HG03469 (cell line): ENCODE measurements around the gene HPCA.
"Not testable (repeated sequence)": the region's sequence is repeated elsewhere in the genome, so short reads cannot be mapped to it uniquely, and the experiment has no call there.

Experiments used
- ATAC-seq: cut with Tn5 transposase; IDR thresholded peaks from one replicate; pipeline ENCODE4 v1.9.1; 2021; ENCODE audit warnings: mild to moderate bottlenecking, moderate library complexity, moderate number of reproducible peaks; ENCODE audit not compliant: unreplicated experiment

Gene HPCA

DNA sequence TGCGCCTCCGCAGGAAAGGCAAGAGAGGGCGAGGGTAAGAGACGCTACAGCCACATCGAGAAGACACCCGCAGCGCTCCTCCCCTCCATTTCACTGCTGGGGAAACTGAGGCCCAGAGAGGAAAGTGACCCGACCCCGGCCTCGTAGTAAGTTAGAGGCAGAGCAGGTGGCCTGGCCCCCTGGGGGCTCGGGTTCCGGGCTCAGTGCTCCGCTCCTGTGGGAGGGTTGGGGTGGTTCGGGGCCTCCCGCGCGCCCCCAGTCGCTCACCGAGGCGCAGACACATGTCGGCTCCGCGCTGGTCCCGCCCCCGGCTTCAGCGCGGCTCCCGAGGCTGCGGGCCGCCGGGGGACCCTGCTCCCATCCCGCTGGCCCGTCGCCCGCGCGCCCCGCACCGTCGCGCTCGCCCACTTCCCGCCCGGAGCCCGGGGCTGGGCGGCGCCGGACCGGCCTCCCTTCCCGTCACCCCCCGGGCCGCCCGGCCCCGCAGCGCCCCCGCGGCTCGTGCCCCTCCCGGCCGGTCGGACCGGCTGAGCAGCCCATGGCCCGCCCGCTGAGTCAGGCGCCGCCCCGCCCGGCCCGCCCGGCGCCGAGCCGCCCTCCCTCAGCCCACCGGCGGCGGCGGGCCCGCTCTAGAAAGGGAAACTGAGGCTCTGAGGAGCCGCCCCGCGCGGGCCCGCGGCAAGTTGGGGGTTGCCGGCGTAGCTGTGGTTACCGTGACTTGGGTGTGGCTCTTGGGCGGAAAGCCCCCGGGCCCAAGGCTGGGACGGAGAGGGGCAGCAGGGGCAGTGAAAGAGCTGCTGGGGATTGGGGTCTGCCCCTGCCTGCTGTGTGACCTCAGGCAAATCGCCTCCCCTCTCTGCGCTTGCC lies 14.9 kb downstream of the HPCA start, which contains the start of gene TMEM54:
Gene TMEM54 (minus strand): TSS at position 434 of the 867 bp plus-strand sequence. CDS start 151 bp downstream, at position 283.
- no peak for ATAC-seq

DNA sequence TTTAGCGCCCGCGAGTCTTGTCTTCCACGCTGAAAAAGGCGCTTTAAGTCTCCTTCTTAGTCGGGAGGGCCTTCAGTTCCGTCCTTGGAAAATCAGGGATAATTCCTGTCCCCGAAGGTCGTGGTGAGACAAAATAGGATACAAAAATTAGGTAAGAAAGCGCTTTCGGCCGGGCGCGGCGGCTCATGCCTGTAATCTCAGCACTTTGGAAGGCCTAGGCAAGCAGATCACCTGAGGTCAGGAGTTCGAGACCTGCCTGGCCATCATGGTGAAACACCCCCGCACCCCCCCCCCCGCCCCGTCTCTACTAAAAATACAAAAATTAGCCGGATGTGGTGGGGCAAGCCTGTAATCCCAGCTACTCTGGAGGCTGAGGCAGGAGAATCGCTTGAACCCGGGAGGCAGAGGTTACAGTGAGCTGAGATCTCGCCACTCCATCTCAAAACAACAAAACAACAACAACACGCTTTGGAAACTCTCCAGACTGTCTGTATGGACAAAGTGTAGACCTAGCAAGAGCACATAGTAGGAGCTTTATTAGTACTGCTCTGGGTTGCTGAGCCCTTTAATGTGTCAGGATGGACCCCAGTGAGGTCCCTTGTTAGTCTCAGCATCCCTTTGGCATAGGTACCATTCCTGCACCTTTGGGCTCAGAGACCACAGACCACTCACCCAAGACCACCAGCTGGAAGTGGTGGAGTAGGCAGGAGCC lies 15.7 kb downstream of the HPCA start:
- ATAC-seq = no peak

DNA sequence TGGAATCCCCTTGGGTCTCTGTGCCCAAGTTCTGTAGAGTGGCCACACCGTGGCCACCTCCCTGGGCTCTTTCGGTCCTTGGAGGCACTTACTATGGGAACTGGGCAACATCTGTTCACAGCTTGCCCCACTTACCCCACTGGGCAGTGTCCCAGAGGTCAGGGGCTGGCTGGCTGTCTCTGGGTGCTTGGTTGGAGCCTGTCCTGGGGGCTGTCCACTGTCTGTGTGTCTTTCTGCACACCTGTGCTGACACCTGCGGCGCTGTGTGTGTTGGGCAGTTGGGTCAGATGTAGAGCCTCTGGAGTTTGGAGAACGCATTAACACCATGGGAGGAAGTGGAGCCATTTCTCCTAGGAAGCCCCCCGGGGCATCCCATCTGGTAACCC lies 16.2 kb downstream of the HPCA start:
- ATAC-seq = no peak

DNA sequence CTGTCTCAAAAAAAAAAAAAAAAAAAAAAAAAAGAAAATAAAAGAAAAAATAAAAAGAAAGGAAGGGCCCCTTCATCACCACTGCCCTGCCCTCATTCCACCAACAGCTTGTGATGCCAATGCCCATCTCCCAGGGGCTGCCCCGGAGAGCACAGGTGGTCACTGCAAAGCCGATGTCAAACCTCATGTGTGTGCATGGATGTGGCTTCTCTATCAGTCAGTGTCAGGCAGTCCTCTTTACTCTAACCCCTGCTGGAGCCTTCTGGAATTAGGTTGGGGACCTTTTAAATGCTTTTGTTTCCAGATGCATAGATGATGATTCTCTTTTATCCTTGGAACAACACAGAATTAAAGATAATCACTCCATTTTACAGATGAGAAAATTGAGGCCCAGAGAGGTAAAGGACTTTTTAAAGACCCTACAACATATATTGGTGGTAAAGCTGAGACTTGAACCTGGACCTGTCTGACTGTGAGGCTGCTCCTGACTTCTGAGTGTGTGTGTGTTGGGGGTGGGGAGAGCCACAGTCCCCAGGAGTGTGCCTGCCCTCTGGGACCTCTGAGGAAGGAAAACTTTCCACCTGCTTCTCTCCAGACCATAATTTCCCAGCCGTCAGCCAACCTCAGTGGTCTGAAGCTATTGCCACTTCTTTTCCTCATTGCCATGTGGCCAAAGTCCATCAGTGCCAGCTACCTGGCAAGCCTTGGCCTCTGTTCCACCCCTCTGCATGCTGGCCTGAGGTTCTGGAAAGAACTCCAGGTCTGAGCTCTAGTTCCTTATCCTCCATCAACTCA lies 17.9 kb downstream of the HPCA start:
- ATAC-seq = no peak

DNA sequence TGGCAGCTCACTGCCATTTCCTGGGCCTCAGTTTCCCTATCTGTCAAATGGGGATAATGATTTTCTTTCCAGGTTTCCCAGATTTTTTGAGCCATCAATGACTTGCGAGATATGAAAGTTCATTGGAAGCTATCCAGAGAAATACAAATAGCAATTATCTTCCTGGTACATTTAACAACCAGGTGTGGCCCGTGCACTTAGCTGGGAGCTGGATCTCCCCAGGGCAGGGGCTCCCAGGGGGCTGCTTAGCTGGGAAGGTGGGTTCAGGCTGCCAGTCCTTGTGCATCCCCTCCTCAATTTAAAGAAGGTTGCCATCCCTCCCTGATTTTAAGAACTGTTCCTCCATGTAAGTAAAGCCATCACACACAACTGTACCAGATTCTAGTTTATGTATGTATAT lies 18.5 kb downstream of the HPCA start:
- ATAC-seq = no peak

DNA sequence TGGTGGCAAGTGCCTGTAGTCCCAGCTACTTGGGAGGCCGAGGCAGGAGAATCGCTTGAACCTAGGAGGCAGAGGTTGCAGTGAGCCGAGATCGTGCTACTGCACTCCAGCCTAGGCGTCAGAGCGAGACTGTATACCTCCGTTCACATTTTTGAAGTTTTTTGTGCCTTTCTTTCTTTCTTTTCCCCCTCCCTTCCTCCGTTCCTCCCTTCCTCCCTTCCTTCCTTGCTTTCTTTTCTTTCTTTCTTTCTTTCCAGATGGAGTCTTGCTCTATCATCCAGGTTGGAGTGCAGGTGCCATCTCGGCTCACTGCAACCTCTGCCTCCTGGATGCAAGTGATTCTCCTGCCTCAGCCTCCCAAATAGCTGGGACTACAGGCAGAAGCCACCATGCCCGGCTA lies 19.3 kb downstream of the HPCA start:
- not testable (repeated sequence) for ATAC-seq

DNA sequence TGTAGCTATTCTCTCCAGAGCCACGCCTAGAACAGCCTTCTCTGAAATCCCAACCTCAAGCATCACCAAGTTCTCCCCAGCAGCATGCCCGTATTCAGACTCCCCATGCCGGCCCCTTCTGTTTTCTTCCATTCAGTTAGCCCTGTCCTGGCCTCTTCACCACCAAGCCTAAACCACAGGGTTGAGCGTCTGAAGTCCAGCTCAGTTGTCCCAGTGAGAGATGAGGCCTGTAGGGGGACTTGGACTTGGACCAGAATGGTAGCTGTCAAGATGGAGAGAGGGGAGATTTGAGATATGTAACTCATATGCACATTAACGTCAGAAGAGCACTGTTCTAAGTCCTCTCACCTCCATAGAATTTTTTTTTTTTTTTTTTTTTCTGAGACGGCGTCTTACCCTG lies 20.4 kb downstream of the HPCA start:
- ATAC-seq = no peak

DNA sequence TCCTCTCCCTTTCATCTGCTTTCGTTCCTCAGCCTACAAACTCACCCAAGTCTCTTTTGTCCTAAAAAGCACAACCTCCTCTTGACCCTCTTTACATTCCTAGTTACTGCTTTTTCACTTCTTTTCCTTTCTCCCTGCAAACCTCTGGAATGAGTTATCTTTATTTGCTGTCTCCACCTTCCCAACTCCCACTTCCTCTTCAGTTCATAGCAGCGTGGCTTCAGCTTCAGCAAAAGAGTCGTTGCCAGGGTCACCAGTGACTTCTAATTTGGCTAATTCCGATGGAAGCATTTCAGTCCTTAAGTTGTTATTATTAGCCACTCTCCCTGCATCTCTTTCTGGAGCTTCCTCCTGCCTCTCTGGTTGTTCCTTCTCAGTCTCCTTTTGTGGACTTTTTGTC lies 21.1 kb downstream of the HPCA start:
- no peak for ATAC-seq

DNA sequence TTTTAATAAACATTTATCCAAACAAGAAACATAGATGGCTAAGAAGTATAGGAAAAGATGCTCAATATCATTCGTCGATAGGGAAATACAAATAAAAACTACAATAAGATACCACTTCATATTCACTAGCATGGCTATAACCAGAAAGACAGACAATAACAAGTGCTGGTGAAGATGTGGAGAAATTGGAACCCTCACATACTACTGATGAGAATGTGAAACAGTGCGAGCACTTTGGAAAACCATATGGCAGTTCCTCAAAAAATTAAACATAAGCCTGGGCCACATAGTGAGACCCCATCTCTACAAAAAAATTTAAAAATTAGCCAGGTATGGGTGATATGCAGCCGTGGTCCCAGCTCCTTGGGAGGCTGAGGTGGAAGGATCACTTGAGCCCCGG lies 24.0 kb downstream of the HPCA start:
- no peak for ATAC-seq

DNA sequence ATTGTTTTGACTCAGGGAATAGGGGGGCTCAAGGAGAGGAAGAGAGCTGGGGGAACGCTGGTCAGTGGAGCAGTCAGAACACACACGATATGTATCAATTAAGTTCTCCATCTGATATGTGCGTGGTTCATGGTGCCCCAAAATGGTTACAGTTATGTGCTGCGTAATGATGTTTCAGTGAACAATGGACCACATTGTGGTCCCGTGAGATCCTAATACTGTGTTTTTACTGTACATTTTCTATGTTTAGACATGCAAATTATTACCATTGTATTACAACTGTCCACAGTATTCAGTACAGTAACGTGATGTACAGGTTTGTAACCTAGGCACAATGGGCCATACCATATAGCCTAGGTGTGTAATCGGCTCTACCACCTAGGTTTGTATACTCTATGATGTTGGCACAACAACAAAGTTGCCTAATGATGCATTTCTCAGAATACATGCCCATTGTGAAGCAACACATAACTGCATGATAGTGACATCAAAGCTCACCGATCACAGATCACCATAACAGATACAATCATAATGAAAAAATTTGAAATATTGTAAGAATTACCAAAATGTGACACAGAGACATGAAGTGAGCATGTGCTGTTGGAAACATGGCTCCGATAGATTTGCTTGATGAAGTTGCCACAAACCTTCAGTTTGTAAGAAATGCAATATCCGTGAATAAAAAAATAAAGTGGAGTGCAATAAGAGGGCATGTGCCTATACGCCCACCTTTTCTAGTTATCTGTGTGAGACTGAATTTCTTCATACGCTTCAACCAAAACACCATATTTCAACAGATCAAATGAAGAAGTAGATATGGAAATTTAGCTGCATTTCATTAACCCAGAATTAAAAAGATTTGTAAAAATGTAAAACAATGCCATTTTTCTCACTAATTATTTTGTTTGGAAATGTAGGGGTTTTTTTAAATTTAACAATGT lies 29.7 kb downstream of the HPCA start:
- ATAC-seq = no peak

DNA sequence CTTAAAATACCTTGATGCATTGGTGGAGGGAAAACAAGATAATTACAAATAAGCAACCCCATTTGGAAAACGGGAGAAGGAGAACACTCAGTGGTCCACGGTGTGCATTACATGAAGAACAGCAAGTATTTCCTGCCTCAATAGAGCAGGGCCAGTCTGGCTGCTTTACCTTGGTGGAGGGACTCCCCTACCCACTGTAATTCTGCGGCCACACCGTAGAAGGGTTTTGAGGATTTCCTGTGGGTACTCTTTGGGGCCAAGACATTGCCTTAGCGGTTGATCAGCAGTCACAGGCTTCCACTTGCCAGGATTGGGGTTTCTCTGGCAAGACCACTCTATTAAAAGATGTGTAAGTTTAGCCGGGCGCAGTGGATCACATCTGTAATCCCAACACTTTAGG lies 31.2 kb downstream of the HPCA start:
- no peak for ATAC-seq

DNA sequence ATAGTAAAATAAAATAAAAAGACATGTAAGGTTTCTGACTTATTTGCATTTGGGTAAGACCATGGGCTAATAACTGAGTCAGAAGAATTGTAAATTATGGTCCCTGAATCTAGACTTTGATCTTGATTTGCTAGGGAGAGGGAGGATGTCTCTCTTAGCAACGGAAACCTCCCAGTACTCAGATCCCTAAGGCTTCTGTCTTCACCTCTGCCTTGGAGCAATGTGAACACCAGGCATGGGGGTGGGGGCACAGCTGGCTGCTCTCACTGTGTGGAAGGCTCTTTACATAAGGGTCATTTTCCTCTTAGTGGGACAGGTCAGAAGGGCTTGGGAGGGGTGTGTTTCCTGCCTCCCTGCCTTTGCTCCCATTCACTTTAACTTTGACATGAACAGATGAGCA lies 31.9 kb downstream of the HPCA start:
- ATAC-seq = no peak

DNA sequence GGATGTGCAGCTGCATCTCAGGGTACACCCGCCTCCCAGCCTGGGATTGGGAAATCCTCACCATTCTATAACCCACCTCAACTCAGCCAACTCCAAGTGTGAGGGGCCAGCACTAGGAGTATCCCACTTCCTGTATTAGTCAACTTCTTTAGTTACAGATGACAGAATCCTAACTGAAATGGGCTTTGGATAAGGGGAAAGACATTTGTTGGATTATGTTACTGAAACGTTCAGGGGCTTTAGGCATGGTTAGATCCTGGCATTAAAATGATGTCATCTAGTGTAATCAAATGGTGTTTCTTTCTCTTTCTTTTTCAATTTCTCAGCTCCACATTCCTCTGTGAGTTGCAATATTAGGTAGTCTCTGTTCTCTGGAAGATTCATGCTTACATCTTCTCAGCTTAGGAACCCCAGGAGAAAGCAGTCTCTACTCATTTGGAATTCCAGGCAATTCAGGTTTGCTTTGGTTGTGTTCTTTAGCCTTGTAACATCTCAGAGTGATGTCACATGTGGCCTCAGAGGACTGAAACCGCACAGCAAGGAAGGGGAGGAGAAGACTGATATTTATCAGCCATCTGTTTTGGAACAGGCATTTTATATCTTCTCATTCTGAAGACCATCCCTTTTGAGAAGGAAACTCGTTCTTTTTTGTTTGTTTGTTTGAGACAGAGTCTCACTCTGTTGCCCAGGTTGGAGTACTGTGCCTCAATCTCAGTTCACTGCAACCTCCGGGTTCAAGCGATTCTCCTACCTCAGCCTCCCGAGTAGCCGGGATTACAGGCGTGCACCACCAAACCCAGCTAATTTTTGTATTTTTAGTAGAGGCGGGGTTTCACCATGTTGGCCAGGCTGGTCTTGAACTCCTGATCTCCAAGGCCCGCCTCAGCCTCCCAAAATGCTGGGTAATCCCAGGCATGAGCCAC lies 33.8 kb downstream of the HPCA start:
- ATAC-seq = no peak

DNA sequence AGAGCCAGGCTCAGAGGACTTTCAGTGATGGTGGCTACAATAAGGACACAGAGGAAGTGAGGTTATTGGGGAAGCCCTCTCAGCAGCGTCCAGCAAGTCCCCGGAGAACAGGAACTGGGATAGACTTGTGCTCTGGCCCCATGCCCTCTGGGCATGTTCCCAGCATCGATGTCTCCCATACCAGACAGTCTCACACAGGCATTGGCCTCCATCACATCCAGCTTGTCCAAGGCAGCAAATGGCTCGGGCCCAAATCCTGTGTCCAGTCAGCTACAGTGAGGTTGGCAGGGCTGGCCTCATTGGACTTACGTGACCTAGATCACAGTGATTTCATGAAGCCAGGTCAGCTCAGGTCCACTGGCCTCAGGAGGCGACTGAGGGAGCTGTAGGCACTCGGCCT lies 34.5 kb downstream of the HPCA start:
- ATAC-seq = no peak

DNA sequence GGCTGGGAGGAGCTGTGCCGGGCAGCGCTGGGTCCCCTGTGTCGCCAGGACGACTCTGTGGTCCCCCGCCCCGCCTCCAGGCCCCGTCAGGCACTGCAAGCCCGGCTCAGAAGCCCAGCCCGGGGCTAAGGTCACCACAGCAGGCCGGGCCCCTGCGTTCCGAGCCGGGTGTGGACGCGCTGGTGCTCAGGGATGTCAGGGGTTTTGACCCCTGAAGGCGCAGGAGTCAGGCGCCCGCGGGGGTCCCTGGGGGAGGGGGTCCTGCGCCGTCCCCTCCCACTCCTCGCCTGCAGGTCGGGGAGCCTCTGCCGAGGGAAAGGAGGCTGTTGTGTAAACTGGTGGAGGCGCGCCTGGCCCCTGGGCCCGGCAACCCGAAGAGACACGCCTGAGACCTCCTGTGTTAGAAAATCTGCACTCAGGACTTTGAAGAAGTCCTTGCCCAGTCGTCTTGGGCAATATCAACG lies 38.6 kb downstream of the HPCA start:
- ATAC-seq = no peak

DNA sequence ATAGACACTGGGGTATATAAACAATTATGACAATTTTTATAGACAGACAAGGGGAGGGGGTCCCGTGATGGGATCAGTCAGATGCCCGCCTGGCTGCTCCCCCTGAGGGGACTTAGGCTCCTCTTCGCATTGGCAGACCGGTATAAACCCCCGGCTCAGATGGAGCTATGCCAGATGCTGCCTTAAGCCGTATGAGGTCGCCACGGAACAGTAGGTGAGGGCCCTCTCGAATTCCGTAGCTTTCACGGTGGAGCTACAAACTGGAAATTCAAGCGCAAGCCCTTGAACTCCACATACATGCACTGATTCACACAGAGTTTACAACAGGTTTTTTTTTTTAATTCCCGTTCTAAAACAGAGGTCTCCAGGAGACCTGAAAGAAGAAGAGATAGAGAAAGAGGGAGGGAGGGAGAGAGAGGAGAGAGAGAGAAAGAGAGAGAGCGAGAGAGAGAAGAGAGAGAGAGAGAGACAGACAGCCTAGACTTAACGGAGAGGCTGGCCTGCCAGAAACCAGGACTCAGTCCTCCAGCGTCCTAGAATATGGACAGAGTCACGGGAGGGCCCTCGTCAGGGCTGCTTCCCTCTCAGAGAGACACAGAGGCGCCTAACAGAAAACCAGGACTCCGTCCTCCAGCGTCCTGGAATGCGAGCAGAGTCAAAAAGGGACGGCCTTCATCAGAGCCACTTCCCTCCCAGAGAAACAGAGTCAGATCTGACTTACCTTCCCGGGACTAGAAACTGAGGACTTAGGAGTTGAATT lies 39.3 kb downstream of the HPCA start:
- no peak for ATAC-seq

DNA sequence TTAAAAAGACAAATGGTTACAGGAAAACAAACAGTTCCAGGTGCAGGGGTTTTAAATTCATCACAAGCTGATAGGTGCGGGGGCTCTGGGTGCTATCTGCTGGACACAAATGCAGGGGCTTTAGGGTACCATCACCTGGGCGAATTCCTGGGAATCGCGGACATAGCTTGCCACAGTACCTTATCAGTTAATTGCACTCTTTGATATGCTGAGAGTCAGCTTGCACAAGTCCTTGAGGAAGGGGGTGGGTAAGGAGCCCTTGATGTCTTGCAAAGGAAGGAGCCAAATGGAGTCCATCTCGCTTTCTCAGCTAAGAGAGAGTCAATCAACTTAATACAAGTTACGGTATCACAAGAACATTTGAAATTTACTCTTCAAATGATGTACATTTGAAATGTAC lies 40.3 kb downstream of the HPCA start:
- ATAC-seq = no peak

DNA sequence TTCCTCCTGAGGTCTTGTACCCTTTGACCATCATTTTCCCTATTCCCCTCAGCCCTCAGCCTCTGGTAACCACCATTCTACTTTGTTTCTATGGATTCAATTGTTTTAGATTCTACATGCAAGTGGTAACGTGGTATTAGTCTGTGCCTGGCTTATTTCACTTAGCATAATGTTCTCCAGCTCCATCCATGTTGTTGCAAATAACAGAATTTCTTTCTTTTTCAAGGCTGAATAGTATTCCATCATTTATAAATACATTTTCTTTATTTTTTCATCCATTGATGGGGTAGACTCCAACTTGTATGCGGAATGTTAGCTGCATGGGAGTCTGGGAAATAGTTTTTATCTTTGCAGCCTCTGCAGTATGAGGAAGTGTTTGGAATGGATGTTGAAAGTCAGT lies 41.1 kb downstream of the HPCA start:
- no peak for ATAC-seq
